Stomach (tissue), 4 donors: Measurements from ENCODE around the gene OPN5.

Source experiments
- CTCF ChIP-seq, 7 experiments: fragments of 450-650 bp in 4 of 7; fragments of 200-600 bp in 3 of 7; sonication (generic) in 3 of 7; IDR thresholded peaks; one replicate each; pipeline ENCODE4 v1.5.1; 2016 to 2019; ENCODE audit warnings: antibody characterized with exemption in 7 of 7, control low read depth in 2 of 7, mild to moderate bottlenecking in 1 of 7
- POLR2A ChIP-seq, 4 donors: fragments of 450-650 bp; IDR thresholded peaks; one replicate each; pipeline ENCODE4 v1.6.1; 2016; ENCODE audit warnings: antibody characterized with exemption in 4 of 4, control low read depth in 2 of 4, mild to moderate bottlenecking in 1 of 4, moderate library complexity in 1 of 4

DNA sequence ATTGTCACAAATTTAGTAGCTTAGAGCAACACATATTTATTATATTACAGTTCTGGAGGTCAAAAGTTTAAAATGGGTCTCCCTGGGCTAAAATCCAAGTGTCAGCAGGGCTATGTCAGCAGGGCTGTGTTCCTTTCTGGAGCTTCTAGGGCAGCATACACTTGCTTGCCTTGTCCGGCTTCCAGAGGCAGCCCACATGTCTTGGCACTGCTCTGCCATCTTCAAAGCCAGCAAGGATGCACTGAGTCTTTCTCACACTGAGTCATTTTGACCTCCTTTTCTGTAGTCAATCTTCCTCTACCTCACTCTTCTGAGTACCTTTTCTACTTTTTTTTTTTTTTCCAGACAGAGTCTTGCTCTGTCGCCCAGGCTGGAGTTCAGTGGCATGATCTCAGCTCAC lies 44.4 kb upstream of the OPN5 start:
- TF ChIP-seq CTCF (IDR thresholded peaks at IDR 0.05) (no peak), POLR2A (IDR thresholded peaks at IDR 0.05) (no peak)
